DMS79 (cell line): Measurements from ENCODE around the gene LRP1B.

Source experiments
- DNase-seq: peaks from one replicate; lab custom pipeline; 2025; lab: John Stamatoyannopoulos, UW

The LRP1B gene

GRCh38 chr2:141770530-141770929 lies 360.3 kb downstream of the LRP1B start:
- no peak for DNase-seq

DNA sequence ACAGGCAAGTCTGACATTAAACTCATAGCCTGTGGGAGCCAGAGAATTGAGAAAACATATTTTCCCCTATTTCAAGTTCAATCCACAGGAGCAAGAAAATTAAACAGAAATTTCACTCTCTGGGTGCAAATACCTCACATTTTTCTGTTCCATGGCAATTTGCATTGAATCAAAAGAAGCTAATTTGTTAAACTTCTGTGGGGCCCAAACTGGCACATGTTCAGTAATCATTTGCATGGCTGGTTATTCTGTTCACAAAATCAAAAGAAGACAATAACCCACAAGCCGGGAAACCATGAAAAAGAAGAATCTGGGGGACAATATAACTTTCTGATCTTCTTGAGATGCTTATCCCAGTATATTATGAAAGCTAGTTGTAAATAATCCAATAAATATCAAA lies 363.1 kb downstream of the LRP1B start:
- DNase-seq: no peak

DNA sequence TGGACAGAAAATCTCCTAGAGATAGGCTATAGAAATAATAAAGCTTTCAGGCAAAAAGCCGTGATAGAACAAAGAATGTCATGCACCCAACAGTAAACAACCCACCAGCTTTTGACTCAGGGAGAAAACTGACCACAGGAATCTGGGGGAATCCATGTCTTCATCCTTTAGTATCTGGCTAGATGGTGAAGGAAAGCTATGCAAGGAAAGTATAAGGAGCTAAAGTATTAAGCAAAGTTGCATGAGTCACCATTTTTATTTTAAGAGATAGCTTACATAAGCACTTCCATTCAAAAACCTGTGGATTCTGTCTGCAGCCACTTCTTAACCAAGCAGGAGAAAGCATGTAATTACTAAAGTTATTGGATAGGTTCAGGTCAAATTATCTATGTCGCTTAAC lies 363.8 kb downstream of the LRP1B start:
- DNase-seq: no peak

- DNase-seq: no peak
Measured at GRCh38 chr2:141766225-141766624, 364.6 kb downstream of the LRP1B start.

GRCh38 chr2:141748616-141749015 lies 382.2 kb downstream of the LRP1B start:
- no peak for DNase-seq

GRCh38 chr2:141741652-141742051 lies 389.2 kb downstream of the LRP1B start:
- DNase-seq: no peak

DNA sequence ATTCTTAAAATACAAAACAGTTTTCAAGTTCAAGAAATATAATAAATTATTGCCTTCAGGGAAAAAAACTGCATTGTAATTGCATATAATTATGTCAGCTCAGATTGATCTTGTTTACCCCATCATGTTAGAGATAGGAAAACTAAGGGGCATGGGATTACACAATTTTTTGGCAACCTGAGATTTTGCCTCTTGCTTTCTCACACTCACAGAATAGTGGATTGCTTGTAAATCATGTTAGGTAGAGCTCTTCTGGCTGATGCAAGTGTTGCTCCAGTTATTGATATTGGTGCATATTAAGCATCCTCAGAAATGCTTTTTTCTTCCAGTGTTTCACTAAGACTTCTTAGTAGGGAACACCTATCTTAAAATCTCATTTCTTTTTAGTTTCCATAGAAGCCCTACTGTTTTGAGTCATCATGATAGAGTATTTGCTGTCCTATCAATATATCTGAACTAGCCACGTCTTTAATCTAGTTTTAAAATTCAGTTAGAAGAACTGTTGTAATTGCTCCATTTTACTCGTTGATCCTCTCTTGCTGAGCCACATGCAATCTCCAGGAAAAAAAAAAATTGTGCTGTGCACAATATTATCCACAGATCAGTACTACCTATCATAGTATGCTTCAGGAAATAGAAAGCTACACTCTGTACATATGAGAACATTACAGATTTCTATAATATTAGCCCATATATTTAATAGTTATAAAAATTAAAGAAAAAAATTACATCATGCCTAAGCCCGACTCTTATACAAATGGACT lies 393.1 kb downstream of the LRP1B start:
- DNase-seq: no peak

DNA sequence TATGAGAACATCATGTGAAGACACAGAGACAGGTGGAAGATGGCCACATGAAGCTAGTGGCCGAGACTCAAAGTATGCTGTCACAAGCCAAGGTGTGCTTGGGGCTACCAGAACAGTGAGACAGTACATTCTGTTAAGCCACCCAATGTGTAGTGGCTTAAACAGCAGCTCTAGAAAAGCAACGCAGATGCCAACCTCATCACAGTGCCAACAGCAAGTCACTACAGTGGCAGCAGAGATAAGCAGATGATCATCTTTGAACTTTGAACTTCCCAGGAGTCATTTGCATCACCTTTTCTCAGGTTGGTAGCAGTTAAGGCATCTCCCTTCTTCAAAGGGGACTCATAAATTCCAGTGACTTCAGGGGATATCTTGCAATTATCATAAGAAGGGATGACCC lies 394.4 kb downstream of the LRP1B start:
- DNase-seq: no peak

GRCh38 chr2:141728886-141729285 lies 401.9 kb downstream of the LRP1B start:
- DNase-seq: no peak

DNA sequence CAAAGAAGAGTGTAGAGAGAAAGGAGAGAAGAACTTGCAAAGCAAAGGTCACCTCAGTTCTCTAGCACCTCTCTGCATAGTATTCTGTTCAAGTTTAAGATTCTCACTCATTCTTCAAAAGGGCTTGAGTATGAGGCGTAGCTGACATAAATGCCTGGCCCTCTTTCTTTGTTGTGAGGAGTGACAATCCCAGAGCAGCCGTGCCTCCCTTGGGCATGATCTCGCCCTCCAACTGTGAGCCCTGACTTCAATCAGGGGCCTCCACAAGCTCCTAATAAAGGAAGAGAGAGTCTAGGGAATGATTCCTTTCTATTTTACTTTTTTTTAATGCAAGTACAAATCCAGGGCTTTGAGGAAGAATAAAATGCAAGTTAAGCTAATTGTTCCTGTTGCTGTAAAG lies 402.7 kb downstream of the LRP1B start:
- no peak for DNase-seq

DNA sequence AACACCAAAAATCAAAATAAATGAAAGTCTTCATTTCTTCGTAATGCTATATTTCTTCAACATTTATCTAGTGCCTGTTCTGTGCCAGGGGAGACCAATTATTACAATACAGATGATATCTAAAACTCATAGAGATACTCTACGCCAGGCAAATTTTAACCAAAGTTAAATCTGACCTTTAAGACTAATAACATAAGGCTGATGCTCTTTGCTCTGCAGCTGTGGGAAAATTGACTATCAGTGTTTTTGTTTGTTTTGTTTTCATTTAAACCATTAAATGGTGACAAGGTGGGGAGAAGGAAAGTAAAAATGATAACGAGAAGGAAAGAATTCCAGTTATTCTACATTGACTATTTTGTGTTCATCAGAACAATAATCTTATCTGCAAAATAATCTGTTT lies 406.4 kb downstream of the LRP1B start:
- DNase-seq: no peak

DNA sequence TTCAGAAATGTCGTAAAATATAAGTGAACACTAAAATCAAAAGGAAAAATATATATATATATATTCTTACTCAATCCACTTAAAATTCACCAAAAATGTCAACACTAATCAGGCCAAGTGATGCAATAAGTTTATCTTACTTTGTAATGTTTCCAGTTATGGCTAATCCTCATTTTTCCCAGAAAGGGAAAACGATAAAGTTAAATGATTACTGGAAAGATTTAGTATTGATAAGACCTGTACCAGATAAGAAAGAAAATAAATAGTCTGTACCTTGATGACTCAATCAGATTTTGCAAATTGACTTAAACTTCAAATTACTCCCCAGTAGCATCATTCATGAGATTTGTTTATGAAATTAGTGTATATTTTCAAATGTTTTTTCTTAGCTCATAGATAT lies 407.0 kb downstream of the LRP1B start:
- no peak for DNase-seq

- no peak for DNase-seq
Measured at GRCh38 chr2:141720476-141720875, 410.3 kb downstream of the LRP1B start.

DNA sequence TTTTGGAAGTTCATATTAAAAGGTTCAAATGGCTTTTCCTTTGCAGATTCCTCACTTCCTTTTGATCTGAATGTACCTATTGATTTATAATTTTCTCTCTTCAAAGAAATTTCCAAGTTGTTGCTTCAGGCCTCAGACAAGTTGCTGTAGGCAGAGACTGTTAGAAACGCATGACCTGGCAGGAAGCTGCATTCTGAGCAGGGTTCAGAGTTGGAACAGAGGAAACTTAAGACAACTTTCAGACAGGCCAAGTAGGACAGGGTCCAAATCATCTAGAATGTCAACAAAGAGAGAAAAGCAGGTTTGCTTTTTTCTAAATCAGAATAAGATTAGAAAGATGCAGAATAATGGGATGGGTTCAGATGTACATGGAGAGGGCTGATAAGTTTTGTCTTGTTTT lies 416.3 kb downstream of the LRP1B start:
- no peak for DNase-seq

DNA sequence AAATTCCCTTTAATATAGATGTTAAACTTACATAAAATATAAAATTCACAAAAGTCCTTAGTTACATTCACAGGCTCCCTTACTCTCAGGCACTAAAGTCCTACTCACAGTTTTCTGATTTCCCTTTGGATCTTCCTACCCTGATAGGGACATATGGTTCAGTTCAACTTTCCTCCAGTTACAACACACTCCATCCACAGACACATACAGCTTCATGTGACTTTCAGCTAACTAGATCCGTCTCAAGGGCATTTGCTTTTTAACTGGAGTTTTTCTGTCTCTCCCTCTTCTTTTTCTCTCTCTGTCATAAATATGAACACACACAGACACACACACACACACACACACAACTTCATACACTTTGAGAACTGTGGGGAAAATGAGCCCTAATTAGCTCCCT lies 419.2 kb downstream of the LRP1B start:
- no peak for DNase-seq

DNA sequence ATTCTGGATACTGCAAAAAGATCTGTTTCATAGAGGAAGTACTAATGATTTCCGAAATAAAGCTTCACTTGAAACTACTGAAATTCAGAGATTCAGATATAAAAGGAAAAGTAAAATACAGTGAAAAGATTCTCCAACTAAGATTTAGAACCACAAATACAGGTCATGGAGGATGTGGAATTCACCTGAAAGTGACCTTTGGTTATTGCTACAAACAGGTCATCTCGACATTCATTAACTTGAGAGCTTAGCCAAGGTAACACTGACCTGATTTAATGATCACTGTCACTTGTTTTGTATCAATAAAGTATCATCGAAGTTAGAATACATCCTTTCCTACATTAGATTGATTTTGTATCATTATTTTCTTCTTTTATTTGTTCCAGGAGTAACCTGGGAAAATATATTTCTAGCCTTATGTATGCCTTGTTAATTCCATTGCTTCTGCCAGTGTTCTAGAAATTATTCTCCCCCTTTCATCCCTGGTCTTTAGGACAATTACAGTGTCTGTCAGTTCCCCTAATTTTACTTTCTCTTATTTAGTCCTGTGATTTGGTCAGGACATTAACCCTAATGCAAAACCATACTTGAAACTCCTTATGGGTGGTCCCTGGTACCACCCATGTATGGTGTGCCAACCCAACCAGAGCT lies 420.1 kb downstream of the LRP1B start:
- no peak for DNase-seq

- DNase-seq: no peak
Measured at GRCh38 chr2:141709756-141710155, 421.1 kb downstream of the LRP1B start.

GRCh38 chr2:141707486-141707885 lies 423.3 kb downstream of the LRP1B start:
- DNase-seq: no peak

DNA sequence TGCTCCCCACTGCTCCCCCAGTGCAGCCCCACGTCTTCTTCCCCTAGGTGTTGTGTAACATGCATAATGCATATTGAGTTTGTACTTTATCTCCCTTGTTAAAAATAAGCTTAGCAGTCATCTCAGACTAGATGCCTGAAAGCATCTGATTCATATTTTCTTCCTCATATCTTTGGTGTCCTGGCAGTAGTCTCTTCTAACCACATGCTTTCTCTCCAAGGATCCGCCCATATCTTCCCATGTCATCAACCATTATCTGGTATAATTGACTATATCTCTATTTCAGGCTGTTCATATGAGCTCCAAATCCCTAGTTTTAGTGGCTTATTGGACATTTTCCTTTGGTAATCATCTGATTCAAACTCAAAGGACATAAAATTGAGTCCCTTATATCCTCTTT lies 426.3 kb downstream of the LRP1B start:
- no peak for DNase-seq

DNA sequence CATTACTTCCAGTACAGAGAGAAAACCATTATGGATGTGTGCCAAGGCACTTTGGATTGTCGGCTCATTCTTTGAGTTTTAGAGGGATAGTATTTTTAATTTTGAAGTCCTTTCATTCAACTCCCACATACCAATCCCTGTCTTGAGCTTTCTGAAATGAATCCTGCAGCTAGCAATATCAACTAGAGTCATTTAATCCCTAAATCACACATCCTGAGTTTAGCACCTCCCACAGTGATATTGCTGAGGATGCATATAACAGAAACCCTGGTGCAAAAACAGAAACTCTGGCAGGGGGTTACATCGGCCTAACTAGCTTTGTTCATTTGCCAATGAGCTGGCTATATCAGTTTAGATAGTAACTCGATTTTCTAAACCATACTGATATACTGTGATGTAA lies 427.3 kb downstream of the LRP1B start:
- no peak for DNase-seq

GRCh38 chr2:141701618-141702017 lies 429.2 kb downstream of the LRP1B start:
- DNase-seq: no peak

- no peak for DNase-seq
Measured at GRCh38 chr2:141699573-141699972, 431.2 kb downstream of the LRP1B start.

DNA sequence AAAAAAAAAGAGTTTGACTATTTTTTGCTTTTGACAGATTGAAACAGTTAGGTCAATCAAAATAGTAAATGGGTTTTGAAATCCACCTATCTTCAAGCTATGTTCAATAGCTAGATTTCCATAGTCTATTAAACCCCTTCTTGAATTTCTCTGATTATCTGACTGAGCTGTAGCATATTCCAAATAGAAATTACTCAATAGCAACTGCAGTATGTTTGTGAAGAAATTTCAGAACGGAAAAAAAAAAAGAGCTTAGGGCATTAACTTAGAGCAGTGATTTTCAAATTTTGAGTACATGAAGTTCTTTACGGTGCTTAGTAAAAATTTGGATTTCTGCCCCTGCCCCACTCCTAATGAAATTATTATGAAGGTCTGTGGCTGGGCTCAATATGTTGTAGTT lies 432.3 kb downstream of the LRP1B start:
- DNase-seq: no peak

- no peak for DNase-seq
Measured at GRCh38 chr2:141697035-141697434, 433.8 kb downstream of the LRP1B start.
